ENCODE measurements around the gene PLD4. TPM values are rescaled to one million over a fixed set of nuclear protein-coding genes. Genes with fewer than 3 reads are reported as not detected.
A peak's percentile ranks its signal among the peaks of the same experiment; 100 is the strongest.

PLD4 gene
- total and polyA plus RNA-seq, 7 donors, result 0.28 to 7.1 (median 0.71) TPM; not detected in 2

DNA sequence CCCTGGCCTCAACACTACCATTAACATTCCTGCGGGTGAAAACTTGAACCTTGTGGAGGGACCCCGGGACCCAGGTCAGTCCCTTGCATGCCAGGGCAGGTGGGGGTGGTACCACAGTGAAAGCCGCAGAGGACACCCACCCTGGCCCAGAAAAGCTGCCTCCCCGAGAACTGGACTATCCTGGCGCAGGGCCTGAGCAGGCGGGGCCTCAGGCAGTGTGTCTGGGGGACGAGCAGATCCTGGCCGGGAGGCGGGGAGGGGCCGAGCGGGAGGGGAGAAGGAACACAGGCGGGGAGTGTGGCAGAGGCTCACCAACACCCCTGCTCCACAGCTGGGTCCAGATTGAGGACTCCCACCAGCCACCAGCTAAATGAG, 43.5 kb downstream of the PLD4 start:
- peak overlapping the region; percentile 49 to 64 (median 56) for H3K4me3 ChIP-seq
- no peaks in the 10 kb centered on the region for H3K9me3 ChIP-seq
- WGBS, 2 donors, result 6 to 15% methylated on average over 12 of the region's 12 CpGs
- peak; percentile 45 to 52 for TF ChIP-seq POLR2A (IDR thresholded peaks at IDR 0.05)
- TF ChIP-seq POLR2AphosphoS5 (IDR thresholded peaks at IDR 0.05), result peak; percentile 61 to 84 (median 71)
- TF ChIP-seq EP300 (IDR thresholded peaks at IDR 0.05), result no peak
- TF ChIP-seq, protein P1, sequence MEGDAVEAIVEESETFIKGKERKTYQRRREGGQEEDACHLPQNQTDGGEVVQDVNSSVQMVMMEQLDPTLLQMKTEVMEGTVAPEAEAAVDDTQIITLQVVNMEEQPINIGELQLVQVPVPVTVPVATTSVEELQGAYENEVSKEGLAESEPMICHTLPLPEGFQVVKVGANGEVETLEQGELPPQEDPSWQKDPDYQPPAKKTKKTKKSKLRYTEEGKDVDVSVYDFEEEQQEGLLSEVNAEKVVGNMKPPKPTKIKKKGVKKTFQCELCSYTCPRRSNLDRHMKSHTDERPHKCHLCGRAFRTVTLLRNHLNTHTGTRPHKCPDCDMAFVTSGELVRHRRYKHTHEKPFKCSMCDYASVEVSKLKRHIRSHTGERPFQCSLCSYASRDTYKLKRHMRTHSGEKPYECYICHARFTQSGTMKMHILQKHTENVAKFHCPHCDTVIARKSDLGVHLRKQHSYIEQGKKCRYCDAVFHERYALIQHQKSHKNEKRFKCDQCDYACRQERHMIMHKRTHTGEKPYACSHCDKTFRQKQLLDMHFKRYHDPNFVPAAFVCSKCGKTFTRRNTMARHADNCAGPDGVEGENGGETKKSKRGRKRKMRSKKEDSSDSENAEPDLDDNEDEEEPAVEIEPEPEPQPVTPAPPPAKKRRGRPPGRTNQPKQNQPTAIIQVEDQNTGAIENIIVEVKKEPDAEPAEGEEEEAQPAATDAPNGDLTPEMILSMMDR (IDR thresholded peaks at IDR 0.05), result no peak
- no peaks in the 10 kb centered on the region for H3K36me3 ChIP-seq
- no peaks in the 10 kb centered on the region for H3K27me3 ChIP-seq
- H3K4me1 ChIP-seq, result peaks cover 0 to 76% (median 73%) of the 10 kb centered on the region in 4 donors
- peak; percentile 96 for DNase-seq
- intact Hi-C loops (cut with DNase I), result loop anchor here (1.0 kb wide), 1 partner anchor 53 kb away; the partner anchor contains the start of gene CDCA4
- H3K27ac ChIP-seq, result peak overlapping the region; percentile 90 to 97 (median 96)

DNA sequence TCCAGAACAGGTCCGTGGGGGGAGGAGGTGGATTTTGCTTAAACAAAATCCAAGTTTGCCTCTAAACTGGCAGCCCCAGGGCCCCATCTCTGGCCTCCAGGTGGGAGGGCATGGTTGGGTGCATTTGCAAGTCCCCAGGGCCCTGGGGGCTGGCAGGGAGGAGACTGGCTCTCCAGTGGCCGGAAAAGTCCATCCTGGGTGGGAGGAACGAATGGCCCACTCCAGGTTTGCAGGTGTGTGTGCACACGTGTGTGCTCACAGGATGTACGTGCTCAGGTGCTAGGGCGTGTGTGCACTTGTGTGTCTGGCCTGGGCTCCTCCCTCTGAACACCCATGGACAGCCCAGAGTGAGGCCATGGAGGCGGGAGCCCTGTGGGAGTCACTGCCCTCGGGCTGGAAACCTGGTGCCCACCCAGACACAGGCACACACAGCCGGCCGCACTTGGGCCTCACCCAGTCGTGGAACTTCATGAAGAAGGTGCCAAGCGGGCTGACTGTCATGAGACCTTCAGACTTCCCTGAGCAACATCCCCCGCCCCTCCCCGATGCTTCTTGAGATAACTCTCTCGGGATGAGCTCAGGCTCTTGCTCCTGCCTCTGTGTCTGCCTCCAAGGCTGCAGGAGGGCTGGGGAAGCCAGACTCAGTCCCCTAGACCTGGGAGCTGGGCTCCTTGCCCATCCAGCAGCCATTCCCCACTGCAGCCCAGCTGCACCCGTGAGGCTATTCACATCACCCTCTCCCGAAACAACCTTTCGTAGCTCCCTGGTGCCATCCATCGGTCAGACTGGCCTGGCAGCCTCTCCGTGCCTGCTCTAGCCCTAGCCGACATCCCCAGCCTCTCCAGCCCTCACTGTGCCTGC, 44.1 kb downstream of the PLD4 start:
- 33 to 58% methylated on average over 21 of the region's 21 CpGs for WGBS, 2 donors
- Histone ChIP-seq H3K36me3 (no peaks in the 10 kb centered on the region), H3K4me1 (peaks cover 0 to 82% (median 80%) of the 10 kb centered on the region in 4 donors), H3K9me3 (no peaks in the 10 kb centered on the region), H3K27me3 (no peaks in the 10 kb centered on the region), H3K4me3 (peak overlapping the region; percentile 49 to 64 (median 56)), H3K27ac (peak overlapping the region; percentile 90 to 97 (median 96))
- DNase-seq, result peak; percentile 88
- TF ChIP-seq POLR2AphosphoS5 (IDR thresholded peaks at IDR 0.05), result peak in 2 of 4 donors; percentile 17 to 19
- TF ChIP-seq EP300 (IDR thresholded peaks at IDR 0.05), result no peak
- TF ChIP-seq, protein P1 (IDR thresholded peaks at IDR 0.05), result peak in 1 of 4 experiments; percentile 23
- intact Hi-C loops (cut with DNase I), result loop anchor here (1.0 kb wide), 1 partner anchor 53 kb away; the partner anchor contains the start of gene CDCA4

DNA sequence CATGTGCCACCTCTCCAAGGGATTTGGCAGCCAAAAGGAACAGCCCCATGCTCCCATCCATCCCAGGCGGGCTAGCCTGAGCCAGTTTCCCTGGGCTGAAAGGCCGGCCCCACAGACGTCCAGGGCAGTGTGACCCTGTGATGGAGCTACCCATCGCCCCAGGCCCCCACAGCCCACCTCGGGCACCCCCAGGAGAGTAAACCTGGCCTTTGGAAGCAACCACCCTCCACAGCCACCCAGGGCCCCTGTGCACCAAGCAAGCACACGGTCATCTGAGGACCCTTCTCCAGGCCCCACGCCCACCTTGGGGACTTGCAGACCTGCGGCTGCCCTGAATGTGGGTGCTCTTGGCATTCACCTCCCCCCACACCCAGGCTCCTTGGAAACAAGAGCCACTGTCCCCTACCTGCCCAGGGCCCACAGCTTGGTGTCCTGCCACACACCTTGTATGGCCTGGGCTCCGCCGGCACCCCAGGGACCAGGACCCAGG, 45.1 kb downstream of the PLD4 start:
- intact Hi-C loops (cut with DNase I), result no loop called here
- no peak for TF ChIP-seq POLR2AphosphoS5 (IDR thresholded peaks at IDR 0.05)
- no peak for TF ChIP-seq EP300 (IDR thresholded peaks at IDR 0.05)
- TF ChIP-seq, protein P1 (IDR thresholded peaks at IDR 0.05), result no peak
- TF ChIP-seq POLR2A (IDR thresholded peaks at IDR 0.05), result no peak
- DNase-seq, result no peak
- Histone ChIP-seq H3K36me3 (no peaks in the 10 kb centered on the region), H3K4me3 (peak overlapping the region; percentile 49 to 64 (median 56)), H3K27ac (peak overlapping the region; percentile 90 to 97 (median 96)), H3K9me3 (no peaks in the 10 kb centered on the region), H3K27me3 (no peaks in the 10 kb centered on the region), H3K4me1 (peaks cover 0 to 92% (median 90%) of the 10 kb centered on the region in 4 donors)
- 86 to 91% methylated on average over 10 of the region's 10 CpGs for WGBS, 2 donors

DNA sequence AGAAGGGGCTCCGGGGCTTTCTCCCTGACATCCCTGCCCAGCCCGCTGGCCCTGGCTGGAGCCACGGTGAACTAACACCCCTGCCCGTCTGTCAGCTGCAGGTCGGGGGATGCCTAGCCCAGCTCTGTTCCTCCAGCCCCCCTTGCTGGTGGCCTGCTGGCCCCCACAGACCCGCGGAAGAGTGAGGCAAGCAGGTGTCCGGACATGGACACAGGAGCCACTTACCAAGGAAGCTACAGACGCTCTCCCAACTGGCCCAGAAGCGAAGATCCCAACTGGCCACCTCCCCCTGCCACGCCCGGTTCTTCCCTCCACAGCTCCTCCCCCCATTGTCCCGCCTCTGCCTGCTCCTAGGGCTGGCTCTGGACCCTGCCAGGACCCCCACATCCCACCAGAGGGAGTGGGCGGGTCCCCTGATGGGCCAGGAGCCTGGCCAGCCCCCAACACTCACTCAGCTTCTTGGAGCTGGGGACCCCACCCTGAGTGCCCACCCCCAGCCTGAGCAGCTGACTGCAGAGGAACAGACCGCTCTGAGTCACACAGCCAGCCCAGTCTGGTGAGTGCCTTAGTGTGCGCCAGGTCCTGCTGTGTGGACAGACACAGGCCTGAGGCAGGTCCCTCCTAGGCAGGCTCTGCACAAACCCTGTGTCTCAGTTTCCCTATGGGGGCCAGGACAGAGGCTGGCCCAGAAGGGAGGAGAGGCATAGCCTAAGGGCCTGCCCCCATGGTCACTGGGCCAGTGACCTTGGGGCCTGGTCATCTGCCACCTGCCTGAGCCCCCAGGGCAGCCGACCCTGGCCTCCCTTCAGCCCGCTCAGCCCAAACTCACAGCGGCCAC, 45.8 kb downstream of the PLD4 start:
- Histone ChIP-seq H3K27me3 (no peaks in the 10 kb centered on the region), H3K9me3 (no peaks in the 10 kb centered on the region), H3K4me3 (peak overlapping the region; percentile 49 to 64 (median 56)), H3K4me1 (peaks cover 0 to 99% (median 96%) of the 10 kb centered on the region in 4 donors), H3K36me3 (no peaks in the 10 kb centered on the region), H3K27ac (peak overlapping the region; percentile 90 to 97 (median 96))
- TF ChIP-seq POLR2AphosphoS5 (IDR thresholded peaks at IDR 0.05), result peak; percentile 88 to 94 (median 90)
- TF ChIP-seq, protein P1 (IDR thresholded peaks at IDR 0.05), result no peak
- no peak for TF ChIP-seq EP300 (IDR thresholded peaks at IDR 0.05)
- TF ChIP-seq POLR2A (IDR thresholded peaks at IDR 0.05), result peak; percentile 57 to 67
- intact Hi-C loops (cut with DNase I), result no loop called here
- peak; percentile 97 for DNase-seq
- WGBS, 2 donors, result 69 to 77% methylated on average over 19 of the region's 19 CpGs
